A549 (cell line): ENCODE results near the gene MIB1. TPM values are rescaled to one million over a fixed set of nuclear protein-coding genes. Genes with fewer than 3 reads are reported as not detected.

Experiments
- ATAC-seq, 2 experiments: fragments of 200-7000 bp in 1 of 2; fragments of >200 bp in 1 of 2; cut with Nextera tagmentation in 1 of 2; cut with Tn5 transposase in 1 of 2; 3 replicates each; pipeline versions ENCODE4 v1.8.0 to v1.9.1; 2018 to 2020; ENCODE audit warnings: mild to moderate bottlenecking in 1 of 2, moderate library complexity in 1 of 2
- CTCF ChIA-PET: fragments of 300-600 bp; sonication (Branson Sonifier 250); formaldehyde crosslinking; extraction: SDS; loops from one replicate; lab custom pipeline; 2021; ENCODE audit warnings: antibody characterized with exemption, inconsistent platforms; lab: Yijun Ruan, JAX
- POLR2A ChIA-PET: fragments of 350-600 bp; formaldehyde crosslinking; extraction: SDS; loops from one replicate; lab custom pipeline; 2021; ENCODE audit warnings: antibody characterized with exemption, inconsistent platforms; lab: Yijun Ruan, JAX
- DNase-seq, 2 experiments: peaks; one replicate each; pipeline versions ENCODE4 v3.0.0 to v3.0.0-alpha.2; 2011 to 2016; ENCODE audit warnings: low read depth in 1 of 2, low spot score in 1 of 2
- FAIRE-seq: peaks from 2 replicates; lab custom pipeline; 2011; peaks lifted over from hg19 to GRCh38; lab: Jason Lieb, UNC
- H3K27ac ChIP-seq, 2 experiments: fragments of >200 bp; sonication (Bioruptor Twin); formaldehyde crosslinking; 3 replicates each; pipeline ENCODE4 v1.5.1; 2016 to 2017
- H3K4me1 ChIP-seq: fragments of >200 bp; sonication (Bioruptor Twin); formaldehyde crosslinking; 3 replicates; pipeline ENCODE4 v1.6.1; 2016
- H3K4me2 ChIP-seq: fragments of >200 bp; sonication (Bioruptor Twin); formaldehyde crosslinking; 3 replicates; pipeline ENCODE4 v1.6.1; 2016
- H3K4me3 ChIP-seq: fragments of >200 bp; sonication (Bioruptor Twin); formaldehyde crosslinking; 3 replicates; pipeline ENCODE4 v1.5.1; 2016
- H3K9me3 ChIP-seq: fragments of >200 bp; sonication (Bioruptor Twin); formaldehyde crosslinking; 3 replicates; pipeline ENCODE4 v1.6.1; 2016
- BHLHE40 ChIP-seq: IDR thresholded peaks from 2 replicates; pipeline ENCODE4 v1.6.1; 2012; ENCODE audit warnings: low read depth, low read length, inconsistent platforms
- CBX2 ChIP-seq: fragments of 200-600 bp; sonication (generic); IDR thresholded peaks from 2 replicates; pipeline ENCODE4 v1.6.1; 2016; ENCODE audit warnings: low read depth, mild to moderate bottlenecking, borderline replicate concordance
- CBX8 ChIP-seq: fragments of 200-600 bp; sonication (generic); IDR thresholded peaks from 2 replicates; pipeline ENCODE4 v1.6.1; 2016
- CHD2 ChIP-seq: fragments of 150-350 bp; IDR thresholded peaks from 2 replicates; pipeline ENCODE4 v1.6.1; 2014; ENCODE audit warnings: low read length; ENCODE audit not compliant: partially characterized antibody
- EHMT2 ChIP-seq: fragments of 200-600 bp; sonication (generic); IDR thresholded peaks from 2 replicates; pipeline ENCODE4 v1.6.1; 2016; ENCODE audit warnings: antibody characterized with exemption, low read depth, mild to moderate bottlenecking, moderate library complexity
- ESRRA ChIP-seq: fragments of 150-350 bp; IDR thresholded peaks from 2 replicates; pipeline ENCODE4 v1.6.1; 2014; ENCODE audit warnings: mild to moderate bottlenecking, low read length, borderline replicate concordance
- HDAC2 ChIP-seq: fragments of 200-600 bp; sonication (generic); IDR thresholded peaks from 2 replicates; pipeline ENCODE4 v1.6.1; 2016
- JUNB ChIP-seq: fragments of >200 bp; sonication (Bioruptor Twin); formaldehyde crosslinking; IDR thresholded peaks from 2 replicates; pipeline ENCODE4 v1.6.1; 2016
- KDM1A ChIP-seq: fragments of 200-600 bp; sonication (generic); IDR thresholded peaks from 2 replicates; pipeline ENCODE4 v1.6.1; 2016; ENCODE audit warnings: low read depth, mild to moderate bottlenecking
- KDM5A ChIP-seq: fragments of 200-600 bp; sonication (generic); IDR thresholded peaks from 2 replicates; pipeline ENCODE4 v1.6.1; 2016; ENCODE audit warnings: antibody characterized with exemption, mild to moderate bottlenecking
- MAFK ChIP-seq: fragments of 450-650 bp; IDR thresholded peaks from 2 replicates; pipeline ENCODE4 v1.6.1; 2014; ENCODE audit not compliant: partially characterized antibody
- NR3C1 ChIP-seq: fragments of >200 bp; sonication (Bioruptor Twin); formaldehyde crosslinking; IDR thresholded peaks from 3 replicates; pipeline ENCODE4 v1.6.1; 2017
- POLR2A ChIP-seq: IDR thresholded peaks from 2 replicates; pipeline ENCODE4 v1.6.1; 2012; ENCODE audit warnings: mild to moderate bottlenecking, low read length
- RAD21 ChIP-seq, 2 experiments: fragments of >200 bp in 1 of 2; sonication (Bioruptor Twin) in 1 of 2; formaldehyde crosslinking in 1 of 2; IDR thresholded peaks in 1 of 2; conservative IDR thresholded peaks in 1 of 2; 2 replicates in 1 of 2; 3 replicates in 1 of 2; pipeline ENCODE4 v1.6.1; 2012 to 2018; ENCODE audit warnings: inconsistent platforms in 1 of 2
- RARB ChIP-seq: fragments of 250-450 bp; sonication (Bioruptor Pico); IDR thresholded peaks from 2 replicates; pipeline ENCODE4 v1.8.0; 2021; ENCODE audit warnings: mild to moderate bottlenecking, moderate library complexity
- RCOR1 ChIP-seq: fragments of 150-350 bp; IDR thresholded peaks from 2 replicates; pipeline ENCODE4 v1.6.1; 2014; ENCODE audit warnings: antibody characterized with exemption, low read length, low read depth
- RFX5 ChIP-seq: fragments of 450-650 bp; IDR thresholded peaks from 2 replicates; pipeline ENCODE4 v1.7.1; 2014; ENCODE audit warnings: antibody characterized with exemption, mild to moderate bottlenecking, moderate library complexity
- SREBF2 ChIP-seq: fragments of 450-650 bp; IDR thresholded peaks from 2 replicates; pipeline ENCODE4 v1.6.1; 2014; ENCODE audit warnings: mild to moderate bottlenecking, moderate library complexity
- TP53 ChIP-seq: fragments of 250-450 bp; sonication (Bioruptor Pico); IDR thresholded peaks from 2 replicates; pipeline ENCODE4 v1.5.0; 2021; ENCODE audit warnings: mild to moderate bottlenecking, moderate library complexity
- ZC3H11A ChIP-seq: fragments of 450-650 bp; IDR thresholded peaks from 2 replicates; pipeline ENCODE4 v1.6.1; 2014; ENCODE audit warnings: antibody characterized with exemption, mild to moderate bottlenecking
- ZNF302 ChIP-seq: fragments of 250-450 bp; sonication (Bioruptor Pico); IDR thresholded peaks from 2 replicates; pipeline ENCODE4 v1.9.0; 2021; ENCODE audit warnings: inconsistent platforms, mild to moderate bottlenecking, moderate library complexity
- WGBS: methylation state at CpG from one replicate; pipeline ENCODE4 v1.1.6; 2017; ENCODE audit errors: missing lambda C conversion rate; 5-methylcytosine and 5-hydroxymethylcytosine counted together
- polyA plus RNA-seq, 4 experiments: library from polyadenylated mRNA; depleted of rRNA in 3 of 4; stranded (reverse); fragments of >200 nt; fragmentation: RNase III in 1 of 4; extraction: RNeasy Plus Mini Kit Qiagen cat#74134 plus additional on column Dnase treatment in 1 of 4; gene quantifications; 2 replicates in 3 of 4; 3 replicates in 1 of 4; pipeline ENCODE4 v1.2.3, GENCODE V29; 2011 to 2017
- TF ChIP-seq, protein P1 (sequence below): fragments of >200 bp; sonication (Bioruptor Twin); formaldehyde crosslinking; IDR thresholded peaks from 3 replicates; pipeline ENCODE4 v1.5.1; 2016
- TF ChIP-seq, protein P2 (sequence below): IDR thresholded peaks from 2 replicates; pipeline ENCODE4 v1.6.1; 2012; ENCODE audit warnings: low read depth, borderline replicate concordance
- TF ChIP-seq, protein P3 (sequence below): fragments of >200 bp; sonication (Bioruptor Twin); formaldehyde crosslinking; IDR thresholded peaks from 2 replicates; pipeline ENCODE4 v1.6.1; 2016
- TF ChIP-seq, protein P4 (sequence below): IDR thresholded peaks from 2 replicates; pipeline ENCODE4 v1.6.1; 2012

MIB1 gene
- polyA plus RNA-seq, 2 of the 4 experiments (the other 2 are of a cell fraction), result 9.6 to 22.2 TPM

DNA sequence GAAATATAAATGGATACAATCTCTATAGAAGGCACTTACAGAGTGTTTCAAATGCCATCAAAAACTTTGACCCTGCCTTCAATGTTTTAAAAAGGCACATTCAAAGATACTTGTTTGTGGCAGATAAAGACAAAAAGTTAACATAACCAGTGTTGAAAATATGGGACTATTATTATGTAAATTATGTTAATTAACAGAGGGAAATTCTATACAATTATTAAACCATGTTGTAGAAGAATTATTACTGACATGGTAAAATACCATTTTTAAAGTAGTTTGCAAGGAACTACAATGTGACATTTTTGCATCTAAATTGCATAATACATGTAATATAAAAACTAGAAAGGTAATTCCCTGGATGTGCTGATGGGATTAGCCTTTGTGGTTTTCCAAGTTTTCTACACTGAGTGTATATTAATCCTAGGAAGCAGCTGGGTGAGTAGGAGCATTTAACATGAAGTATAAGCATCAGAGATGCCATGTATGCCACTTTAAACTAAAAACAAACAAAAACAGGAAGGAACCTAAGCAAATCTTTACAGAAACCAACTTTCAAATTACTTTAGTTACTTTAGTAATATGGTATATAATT, 21.7 kb downstream of the MIB1 start:
- Histone ChIP-seq H3K4me3 (no peak overlapping the region), H3K4me1 (peaks cover 12% of the 10 kb centered on the region; the same call in 1 of the 3 replicates), H3K27ac (no peak overlapping the region), H3K9me3 (no peaks in the 10 kb centered on the region), H3K4me2 (no peak overlapping the region)
- no peak for FAIRE-seq
- ChIA-PET CTCF (interaction anchor here (0.7 kb wide), 1 partner anchor 128 kb away, joined by 3 read pairs; no protein-coding TSS in a partner anchor), POLR2A (no interaction called here)
- ATAC-seq, result no peak
- DNase-seq, result no peak
- TF ChIP-seq CBX2, result no peak
- TF ChIP-seq, protein P1, sequence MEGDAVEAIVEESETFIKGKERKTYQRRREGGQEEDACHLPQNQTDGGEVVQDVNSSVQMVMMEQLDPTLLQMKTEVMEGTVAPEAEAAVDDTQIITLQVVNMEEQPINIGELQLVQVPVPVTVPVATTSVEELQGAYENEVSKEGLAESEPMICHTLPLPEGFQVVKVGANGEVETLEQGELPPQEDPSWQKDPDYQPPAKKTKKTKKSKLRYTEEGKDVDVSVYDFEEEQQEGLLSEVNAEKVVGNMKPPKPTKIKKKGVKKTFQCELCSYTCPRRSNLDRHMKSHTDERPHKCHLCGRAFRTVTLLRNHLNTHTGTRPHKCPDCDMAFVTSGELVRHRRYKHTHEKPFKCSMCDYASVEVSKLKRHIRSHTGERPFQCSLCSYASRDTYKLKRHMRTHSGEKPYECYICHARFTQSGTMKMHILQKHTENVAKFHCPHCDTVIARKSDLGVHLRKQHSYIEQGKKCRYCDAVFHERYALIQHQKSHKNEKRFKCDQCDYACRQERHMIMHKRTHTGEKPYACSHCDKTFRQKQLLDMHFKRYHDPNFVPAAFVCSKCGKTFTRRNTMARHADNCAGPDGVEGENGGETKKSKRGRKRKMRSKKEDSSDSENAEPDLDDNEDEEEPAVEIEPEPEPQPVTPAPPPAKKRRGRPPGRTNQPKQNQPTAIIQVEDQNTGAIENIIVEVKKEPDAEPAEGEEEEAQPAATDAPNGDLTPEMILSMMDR, result no peak
- no peak for TF ChIP-seq RFX5
- TF ChIP-seq ZNF302 (CRISPR knock-in tag), result no peak
- TF ChIP-seq EHMT2, result no peak
- TF ChIP-seq TP53 (CRISPR knock-in tag), result no peak
- no peak for TF ChIP-seq HDAC2
- TF ChIP-seq SREBF2, result no peak
- TF ChIP-seq RAD21 (conservative IDR thresholded peaks at IDR 0.05 in 1 of 2, IDR thresholded peaks at IDR 0.05 in 1 of 2), result no peak
- no peak for TF ChIP-seq CBX8
- TF ChIP-seq KDM1A, result no peak
- no peak for TF ChIP-seq RARB (CRISPR knock-in tag)
- TF ChIP-seq BHLHE40, result no peak
- no peak for TF ChIP-seq KDM5A
- TF ChIP-seq, protein P2, sequence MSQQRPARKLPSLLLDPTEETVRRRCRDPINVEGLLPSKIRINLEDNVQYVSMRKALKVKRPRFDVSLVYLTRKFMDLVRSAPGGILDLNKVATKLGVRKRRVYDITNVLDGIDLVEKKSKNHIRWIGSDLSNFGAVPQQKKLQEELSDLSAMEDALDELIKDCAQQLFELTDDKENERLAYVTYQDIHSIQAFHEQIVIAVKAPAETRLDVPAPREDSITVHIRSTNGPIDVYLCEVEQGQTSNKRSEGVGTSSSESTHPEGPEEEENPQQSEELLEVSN, result no peak
- no peak for TF ChIP-seq JUNB
- TF ChIP-seq ESRRA, result no peak
- TF ChIP-seq, protein P3, sequence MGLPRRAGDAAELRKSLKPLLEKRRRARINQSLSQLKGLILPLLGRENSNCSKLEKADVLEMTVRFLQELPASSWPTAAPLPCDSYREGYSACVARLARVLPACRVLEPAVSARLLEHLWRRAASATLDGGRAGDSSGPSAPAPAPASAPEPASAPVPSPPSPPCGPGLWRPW, result no peak

DNA sequence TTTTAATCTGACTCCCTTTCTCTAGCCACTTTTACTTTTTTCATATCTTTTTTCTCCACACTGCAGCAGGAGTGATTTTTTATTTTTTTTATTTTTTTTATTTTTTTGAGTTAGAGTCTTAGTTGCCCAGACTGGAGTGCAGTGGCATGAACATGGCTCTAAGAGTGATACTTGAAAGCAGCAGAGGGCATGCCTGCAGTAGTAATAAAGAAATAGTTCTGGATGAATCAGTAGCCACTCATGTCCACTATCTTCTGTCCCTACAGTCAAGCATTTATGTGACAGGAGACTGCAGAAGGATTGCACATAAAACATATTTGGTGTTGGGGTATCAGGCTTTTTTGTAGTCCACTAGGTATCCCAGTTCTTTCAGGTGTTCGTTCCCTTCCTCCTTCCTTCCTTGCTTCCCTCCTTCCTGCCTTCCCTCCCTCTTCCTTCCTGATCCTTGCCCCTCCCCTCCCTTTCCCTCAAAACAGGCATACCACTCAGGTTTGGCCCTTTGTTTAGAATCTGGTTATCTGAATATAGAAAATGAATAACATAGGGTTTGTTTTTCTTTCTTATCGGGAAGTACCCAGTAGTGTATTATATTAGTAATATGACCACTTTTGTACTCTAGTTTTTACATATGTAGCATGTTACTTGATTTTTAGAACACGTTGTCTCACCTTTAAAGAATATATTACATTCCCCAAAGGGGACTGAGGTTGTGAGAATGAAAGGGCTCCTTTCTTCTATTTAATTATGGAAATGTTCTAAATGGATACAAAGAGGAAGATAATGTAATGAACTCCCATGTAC, 23.5 kb downstream of the MIB1 start:
- Histone ChIP-seq H3K4me2 (no peak overlapping the region), H3K27ac (no peak overlapping the region), H3K4me1 (peaks cover 12% of the 10 kb centered on the region; the same call in 1 of the 3 replicates), H3K9me3 (no peaks in the 10 kb centered on the region), H3K4me3 (no peak overlapping the region)
- TF ChIP-seq KDM1A, result no peak
- no peak for TF ChIP-seq MAFK
- no peak for TF ChIP-seq NR3C1
- TF ChIP-seq, protein P2, result no peak
- no peak for TF ChIP-seq CBX2
- TF ChIP-seq ZC3H11A, result no peak
- TF ChIP-seq CHD2, result no peak
- no peak for TF ChIP-seq RCOR1
- no peak for TF ChIP-seq POLR2A
- no peak for TF ChIP-seq RFX5
- TF ChIP-seq, protein P4, sequence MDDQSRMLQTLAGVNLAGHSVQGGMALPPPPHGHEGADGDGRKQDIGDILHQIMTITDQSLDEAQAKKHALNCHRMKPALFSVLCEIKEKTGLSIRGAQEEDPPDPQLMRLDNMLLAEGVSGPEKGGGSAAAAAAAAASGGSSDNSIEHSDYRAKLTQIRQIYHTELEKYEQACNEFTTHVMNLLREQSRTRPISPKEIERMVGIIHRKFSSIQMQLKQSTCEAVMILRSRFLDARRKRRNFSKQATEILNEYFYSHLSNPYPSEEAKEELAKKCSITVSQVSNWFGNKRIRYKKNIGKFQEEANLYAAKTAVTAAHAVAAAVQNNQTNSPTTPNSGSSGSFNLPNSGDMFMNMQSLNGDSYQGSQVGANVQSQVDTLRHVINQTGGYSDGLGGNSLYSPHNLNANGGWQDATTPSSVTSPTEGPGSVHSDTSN, result no peak
- TF ChIP-seq, protein P3, result no peak
- TF ChIP-seq TP53 (CRISPR knock-in tag), result no peak
- TF ChIP-seq ZNF302 (CRISPR knock-in tag), result no peak
- CTCF ChIA-PET, result interaction anchor here (0.6 kb wide), 1 partner anchor 1171 kb away, joined by 3 read pairs; no protein-coding TSS in a partner anchor
- DNase-seq, result no peak
- ATAC-seq, result no peak
- WGBS, result 81% methylated on average over 3 of the region's 3 CpGs
- FAIRE-seq, result no peak
- POLR2A ChIA-PET, result no interaction called here
